A549 (cell line): ENCODE data around the gene UXT.

Source experiments
- CHD4 ChIP-seq: fragments of 200-600 bp; sonication (generic); IDR thresholded peaks from 2 replicates; pipeline ENCODE4 v1.6.1; 2016; ENCODE audit warnings: antibody characterized with exemption, mild to moderate bottlenecking, borderline replicate concordance
- CTCF ChIP-seq: fragments of >200 bp; sonication (Bioruptor Twin); formaldehyde crosslinking; IDR thresholded peaks from 3 replicates; pipeline ENCODE4 v1.5.1; 2016
- E2F6 ChIP-seq: IDR thresholded peaks from 2 replicates; pipeline ENCODE4 v1.6.1; 2012; ENCODE audit warnings: low read depth, borderline replicate concordance
- ELK1 ChIP-seq: fragments of 150-350 bp; IDR thresholded peaks from 2 replicates; pipeline ENCODE4 v1.6.1; 2014; ENCODE audit warnings: low read depth, mild to moderate bottlenecking, low read length
- EP300 ChIP-seq, 2 experiments: fragments of >200 bp; sonication (Bioruptor Twin); formaldehyde crosslinking; IDR thresholded peaks; 2 replicates in 1 of 2; 3 replicates in 1 of 2; pipeline ENCODE4 v1.6.1; 2016 to 2017
- HOXA7 ChIP-seq: fragments of 250-450 bp; sonication (Bioruptor Pico); IDR thresholded peaks from 2 replicates; pipeline ENCODE4 v1.5.0; 2020; ENCODE audit warnings: mild to moderate bottlenecking, moderate library complexity
- MAZ ChIP-seq: fragments of 150-350 bp; IDR thresholded peaks from 2 replicates; pipeline ENCODE4 v1.6.1; 2014; ENCODE audit warnings: antibody characterized with exemption, low read depth, low read length, borderline replicate concordance
- NR3C1 ChIP-seq: fragments of >200 bp; sonication (Bioruptor Twin); formaldehyde crosslinking; IDR thresholded peaks from 3 replicates; pipeline ENCODE4 v1.6.1; 2017
- POLR2A ChIP-seq: IDR thresholded peaks from 2 replicates; pipeline ENCODE4 v1.6.1; 2012; ENCODE audit warnings: mild to moderate bottlenecking, low read length
- POLR2AphosphoS2 ChIP-seq: conservative IDR thresholded peaks from 2 replicates; pipeline ENCODE4 v1.6.1; 2012; ENCODE audit warnings: low read length, improper control_type of control experiment, inconsistent platforms
- USF2 ChIP-seq: fragments of 450-650 bp; IDR thresholded peaks from 2 replicates; pipeline ENCODE4 v1.6.1; 2014; ENCODE audit warnings: antibody characterized with exemption
- ZFP36 ChIP-seq: fragments of 450-650 bp; IDR thresholded peaks from 2 replicates; pipeline ENCODE4 v1.6.1; 2014; ENCODE audit warnings: borderline replicate concordance; ENCODE audit not compliant: partially characterized antibody

- TF ChIP-seq NR3C1 (no peak), CHD4 (no peak), USF2 (no peak), EP300 (IDR thresholded peaks at IDR 0.05) (no peak), CTCF (no peak), ELK1 (no peak), MAZ (no peak), HOXA7 (no peak), POLR2A (no peak), POLR2AphosphoS2 (no peak), E2F6 (no peak), ZFP36 (no peak)
Observed at GRCh38 chrX:47697181-47697580, 38.2 kb upstream of the UXT start.
